Muscle of leg (tissue), 11 donors: ENCODE measurements around the gene SPOCK1. TPM values are rescaled to one million over a fixed set of nuclear protein-coding genes. Genes with fewer than 3 reads are reported as not detected.
A peak's percentile ranks its signal among the peaks of the same experiment; 100 is the strongest.

Experiments used
- DNase-seq: peaks from one replicate; pipeline ENCODE4 v3.0.0; 2013
- H3K27ac ChIP-seq: one replicate; pipeline ENCODE4 v1.5.1; 2013; ENCODE audit warnings: mild to moderate bottlenecking, low read length, control low read depth
- H3K27me3 ChIP-seq: one replicate; pipeline ENCODE4 v1.6.1; 2013; ENCODE audit warnings: low read length; ENCODE audit not compliant: control insufficient read depth, insufficient read depth
- H3K36me3 ChIP-seq: one replicate; pipeline ENCODE4 v1.6.1; 2013; ENCODE audit warnings: low read length; ENCODE audit not compliant: control insufficient read depth, insufficient read depth
- H3K4me1 ChIP-seq: one replicate; pipeline ENCODE4 v1.6.1; 2013; ENCODE audit warnings: low read length; ENCODE audit not compliant: control insufficient read depth, insufficient read depth
- H3K4me3 ChIP-seq: one replicate; pipeline ENCODE4 v1.5.1; 2013; ENCODE audit warnings: low read length, control low read depth
- H3K9me3 ChIP-seq: replicated peaks from 2 replicates; pipeline ENCODE4 v1.6.1; 2013; ENCODE audit warnings: low read depth, low read length; ENCODE audit not compliant: control insufficient read depth
- WGBS: methylation state at CpG from one replicate; pipeline ENCODE4 v1.1.5; 2013; ENCODE audit warnings: missing lambda C conversion rate; ENCODE audit not compliant: insufficient coverage; 5-methylcytosine and 5-hydroxymethylcytosine counted together
- polyA plus RNA-seq, 8 donors: library from polyadenylated mRNA; unstranded; fragments of 120-200 nt; gene quantifications; one replicate each; pipeline versions ENCODE4 v1.2.1 to v1.2.3, GENCODE V29; 2013; ENCODE audit warnings: inconsistent platforms in 1 of 8, low replicate concordance in 1 of 8; ENCODE audit not compliant: insufficient read length in 8 of 8, insufficient read depth in 1 of 8
- total RNA-seq: library from RNA; stranded (reverse); fragments of 120-200 nt; gene quantifications from one replicate; pipeline ENCODE4 v1.2.4, GENCODE V29; 2013

Gene SPOCK1
- total and polyA plus RNA-seq, 9 donors: 2.3 to 14.8 (median 4.6) TPM

DNA sequence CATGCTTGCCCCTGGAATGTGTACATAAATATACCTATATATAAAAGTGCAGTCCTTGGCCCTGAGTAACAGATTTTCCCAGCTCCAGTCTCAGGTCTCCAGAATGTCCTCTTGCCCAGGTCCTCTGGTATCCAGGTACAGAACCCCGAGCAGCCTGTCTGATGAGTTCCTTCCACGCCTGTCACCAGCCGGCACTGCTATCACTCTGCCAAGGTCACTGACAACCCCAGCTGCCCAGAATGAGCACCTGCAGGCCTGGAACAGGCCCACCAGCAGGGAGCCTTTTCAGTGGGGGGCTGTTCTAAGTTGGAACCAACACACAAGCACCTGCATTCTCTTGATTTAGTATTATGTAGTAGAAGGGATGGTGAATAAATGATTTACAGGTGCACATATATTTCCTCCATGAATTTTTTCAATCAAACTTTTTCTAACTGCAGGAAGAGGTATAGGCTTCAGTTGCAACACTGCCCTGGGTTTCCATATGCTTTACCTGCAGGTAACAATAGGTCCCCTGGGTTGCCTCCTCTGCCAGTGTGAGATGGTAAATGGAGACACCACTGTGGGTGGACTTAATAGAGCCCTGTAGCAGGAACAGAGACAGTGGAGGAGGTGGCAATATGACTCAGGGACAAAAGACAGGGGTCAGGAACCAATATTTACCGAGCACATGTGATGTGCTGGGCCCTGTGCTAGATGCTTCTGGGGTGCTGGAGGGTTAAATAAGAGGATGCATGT lies 291.9 kb downstream of the SPOCK1 start:
- Histone ChIP-seq H3K27ac (no peak overlapping the region), H3K9me3 (no peaks in the 10 kb centered on the region), H3K4me1 (no peaks in the 10 kb centered on the region), H3K4me3 (no peak overlapping the region), H3K36me3 (no peaks in the 10 kb centered on the region), H3K27me3 (no peaks in the 10 kb centered on the region)
- 90% methylated on average over 4 of the region's 4 CpGs for WGBS
- DNase-seq: no peak

DNA sequence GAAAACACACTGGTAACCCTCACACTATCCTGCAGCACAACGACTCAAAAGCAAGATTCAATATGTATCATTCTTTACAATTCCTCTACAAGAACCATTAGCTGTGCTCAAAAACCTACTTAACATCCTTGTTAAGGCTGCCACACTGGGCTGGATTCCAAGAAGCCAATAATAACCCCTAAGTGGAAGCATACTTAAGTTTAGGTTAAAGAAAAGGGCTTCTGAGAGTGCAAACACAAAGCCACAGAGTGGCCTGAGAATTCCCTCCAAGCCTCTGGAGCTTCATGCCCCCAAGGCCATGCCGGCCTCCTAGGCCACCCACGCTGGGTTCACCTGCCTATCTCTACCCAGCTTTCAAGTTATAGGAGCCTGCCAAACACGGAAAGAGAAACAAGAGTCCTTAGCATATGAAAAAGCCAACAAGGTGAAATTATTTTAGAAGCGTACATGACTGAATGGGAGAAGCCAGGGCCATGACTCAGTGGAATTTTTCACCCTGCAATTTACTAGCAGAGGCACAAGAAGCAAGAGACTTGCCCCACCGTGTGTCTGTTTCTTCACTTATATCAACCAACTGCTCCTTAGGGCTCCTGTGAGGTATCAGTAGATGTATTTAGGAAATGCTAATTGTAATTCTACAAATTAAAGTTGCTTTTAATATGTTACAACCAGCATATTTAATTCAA lies 293.0 kb downstream of the SPOCK1 start:
- DNase-seq: no peak
- Histone ChIP-seq H3K4me1 (no peaks in the 10 kb centered on the region), H3K27ac (no peak overlapping the region), H3K27me3 (no peaks in the 10 kb centered on the region), H3K36me3 (no peaks in the 10 kb centered on the region), H3K9me3 (no peaks in the 10 kb centered on the region), H3K4me3 (no peak overlapping the region)
- WGBS: 53% methylated on average over 2 of the region's 6 CpGs

DNA sequence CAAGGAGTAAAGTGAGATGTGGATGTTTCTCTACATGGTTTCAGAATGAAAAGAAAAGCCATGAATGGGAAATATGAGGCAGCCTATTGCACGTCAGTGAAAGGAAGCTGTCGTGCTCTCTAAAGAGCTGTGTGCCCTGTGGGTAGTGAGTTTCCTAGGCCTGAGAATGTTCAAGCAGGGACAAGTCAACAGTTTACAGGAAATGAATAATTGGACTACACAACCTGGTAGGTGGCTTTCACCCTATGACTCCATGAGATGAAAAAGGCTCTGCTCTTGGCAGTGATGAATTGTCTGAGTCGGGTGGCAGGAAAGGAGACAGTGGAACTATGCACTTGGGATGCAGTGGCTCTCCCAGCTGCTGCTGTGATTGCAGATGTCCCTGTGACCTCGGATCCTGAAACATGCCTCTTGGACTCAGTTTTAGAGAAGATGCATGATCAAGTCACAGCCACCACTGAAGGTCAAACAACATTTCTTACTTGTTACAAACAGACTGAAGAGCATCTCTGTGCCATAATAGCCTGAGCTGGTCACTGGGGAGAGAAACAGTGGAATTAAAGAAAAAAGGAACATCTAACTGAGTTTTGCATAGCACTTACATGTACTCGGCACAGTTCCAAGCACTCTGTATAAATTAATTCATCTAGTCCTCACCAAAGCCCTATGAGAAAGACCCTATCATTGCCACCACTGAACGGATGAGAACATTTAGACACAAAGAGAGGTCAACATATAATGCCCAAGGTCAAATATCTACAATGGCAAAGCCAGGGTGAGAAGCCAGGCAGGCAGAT lies 293.7 kb downstream of the SPOCK1 start:
- DNase-seq: no peak
- H3K4me1 ChIP-seq: no peaks in the 10 kb centered on the region
- H3K4me3 ChIP-seq: no peak overlapping the region
- no peaks in the 10 kb centered on the region for H3K27me3 ChIP-seq
- no peaks in the 10 kb centered on the region for H3K9me3 ChIP-seq
- WGBS: 67% methylated on average over 3 of the region's 6 CpGs
- H3K27ac ChIP-seq: no peak overlapping the region
- H3K36me3 ChIP-seq: no peaks in the 10 kb centered on the region

DNA sequence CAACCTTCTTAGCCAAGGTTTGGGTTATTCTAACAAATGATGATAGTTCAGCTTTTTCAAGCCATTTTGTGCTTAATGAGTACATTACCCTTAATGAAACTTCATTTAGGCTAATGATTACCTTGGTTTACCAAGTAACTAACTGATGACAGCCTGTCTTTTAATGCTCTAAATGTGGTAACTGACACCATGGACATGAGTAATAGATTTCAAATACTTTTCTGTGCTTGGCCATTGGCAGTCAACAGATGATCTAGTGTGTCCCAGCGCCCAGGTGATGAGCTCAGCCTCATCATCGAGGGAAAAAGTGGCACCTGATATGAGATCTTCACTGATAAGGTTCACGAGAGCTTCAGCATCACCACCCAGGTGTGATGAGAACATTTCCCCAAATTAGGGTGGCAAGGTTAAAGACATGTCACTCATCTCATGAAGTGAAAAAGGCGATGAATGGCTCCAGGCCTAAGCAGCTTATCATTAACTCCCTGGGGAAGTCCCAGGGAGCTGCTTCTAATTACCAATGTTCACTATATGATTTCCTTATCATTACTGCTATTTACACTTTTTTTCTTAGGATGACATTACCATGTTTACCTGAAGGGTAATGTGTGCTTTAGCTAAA lies 296.0 kb downstream of the SPOCK1 start:
- DNase-seq: no peak
- H3K36me3 ChIP-seq: no peaks in the 10 kb centered on the region
- H3K27ac ChIP-seq: no peak overlapping the region
- WGBS: no CpG with 5 or more reads among the region's 4 CpGs
- H3K9me3 ChIP-seq: no peaks in the 10 kb centered on the region
- H3K4me1 ChIP-seq: no peaks in the 10 kb centered on the region
- H3K27me3 ChIP-seq: no peaks in the 10 kb centered on the region
- H3K4me3 ChIP-seq: no peak overlapping the region

DNA sequence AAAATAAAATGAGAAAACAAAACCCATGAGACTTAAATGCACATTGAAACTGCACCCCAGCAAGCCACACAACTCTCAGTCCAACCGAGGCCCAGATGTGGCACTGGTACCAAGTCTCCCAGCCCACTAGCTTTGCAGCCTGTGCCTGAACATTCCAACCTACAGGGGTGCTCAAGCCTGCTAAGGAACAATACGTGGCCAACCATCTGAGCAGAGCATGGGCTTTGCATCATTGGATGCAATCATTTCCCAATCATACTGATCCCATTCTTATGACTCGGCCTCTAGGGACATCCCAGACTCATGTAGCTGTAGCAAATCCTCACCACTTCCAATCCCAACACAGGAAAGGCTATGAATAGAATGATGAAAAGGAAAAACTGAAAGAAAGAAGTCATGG lies 297.2 kb downstream of the SPOCK1 start:
- Histone ChIP-seq H3K9me3 (no peaks in the 10 kb centered on the region), H3K4me1 (no peaks in the 10 kb centered on the region), H3K36me3 (no peaks in the 10 kb centered on the region), H3K4me3 (no peak overlapping the region), H3K27me3 (no peaks in the 10 kb centered on the region), H3K27ac (no peak overlapping the region)
- 71% methylated on average over 2 of the region's 3 CpGs for WGBS
- DNase-seq: peak; percentile 16

DNA sequence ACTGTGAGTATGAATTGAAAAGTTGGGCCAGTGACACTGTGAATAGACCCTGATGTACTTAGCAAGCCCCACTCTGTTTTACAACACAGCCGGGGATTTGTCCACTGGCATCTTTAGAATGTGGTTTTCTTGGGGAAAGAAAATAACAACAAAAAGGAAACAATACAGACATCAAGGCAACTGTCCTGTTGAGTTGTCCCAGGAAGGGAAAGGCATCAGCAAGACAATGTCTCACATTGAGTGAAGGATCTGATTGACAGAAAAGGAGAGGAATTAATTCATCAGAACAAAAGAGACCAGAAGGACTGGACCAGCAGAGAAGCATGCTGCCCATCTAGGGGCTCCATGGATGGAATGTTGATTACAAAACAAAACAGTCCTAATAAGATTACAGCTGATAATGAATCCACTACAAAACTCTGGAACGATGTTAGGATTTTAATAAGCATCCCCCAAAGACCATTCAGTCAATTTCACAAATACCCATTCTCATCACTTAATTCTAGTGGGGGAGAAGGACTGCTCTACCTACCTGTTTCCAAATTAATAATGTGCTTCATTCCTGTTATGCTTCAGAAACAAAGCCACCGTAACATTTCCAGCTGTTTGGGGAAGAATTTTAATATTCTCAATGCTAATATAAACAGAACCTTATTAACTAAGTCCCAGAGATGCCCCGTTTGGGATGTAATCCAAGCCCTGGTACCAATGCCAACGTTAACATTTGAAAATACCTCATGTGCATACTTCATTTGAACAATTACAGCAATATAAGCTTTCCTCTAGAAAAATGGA lies 298.0 kb downstream of the SPOCK1 start:
- no peak for DNase-seq
- Histone ChIP-seq H3K27ac (no peak overlapping the region), H3K4me3 (no peak overlapping the region), H3K4me1 (no peaks in the 10 kb centered on the region), H3K9me3 (no peaks in the 10 kb centered on the region), H3K36me3 (no peaks in the 10 kb centered on the region), H3K27me3 (no peaks in the 10 kb centered on the region)
- no CpG with 5 or more reads among the region's 5 CpGs for WGBS

DNA sequence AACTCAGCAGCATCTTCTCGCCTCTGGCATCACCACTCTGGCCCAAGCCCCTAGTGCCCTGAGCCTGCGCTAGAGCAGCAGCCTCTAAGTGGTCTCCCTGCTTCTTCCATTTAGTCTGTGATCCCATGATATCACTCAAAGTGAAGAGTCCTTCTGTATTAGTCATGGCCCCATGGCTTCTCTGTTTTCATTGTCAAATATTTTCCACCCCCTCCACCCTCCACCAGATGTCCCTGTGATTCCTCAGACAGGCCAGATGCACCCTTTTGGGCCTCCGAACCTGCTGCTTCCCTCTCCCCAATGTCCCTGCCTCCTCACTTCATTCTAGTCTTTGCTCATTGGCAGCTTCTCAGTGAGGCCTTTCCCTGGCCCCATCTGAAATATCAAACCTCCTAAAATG lies 299.2 kb downstream of the SPOCK1 start:
- Histone ChIP-seq H3K27me3 (no peaks in the 10 kb centered on the region), H3K27ac (no peak overlapping the region), H3K4me1 (no peaks in the 10 kb centered on the region), H3K4me3 (no peak overlapping the region), H3K9me3 (no peaks in the 10 kb centered on the region), H3K36me3 (no peaks in the 10 kb centered on the region)
- DNase-seq: no peak
- 80% methylated on average over 3 of the region's 3 CpGs for WGBS

DNA sequence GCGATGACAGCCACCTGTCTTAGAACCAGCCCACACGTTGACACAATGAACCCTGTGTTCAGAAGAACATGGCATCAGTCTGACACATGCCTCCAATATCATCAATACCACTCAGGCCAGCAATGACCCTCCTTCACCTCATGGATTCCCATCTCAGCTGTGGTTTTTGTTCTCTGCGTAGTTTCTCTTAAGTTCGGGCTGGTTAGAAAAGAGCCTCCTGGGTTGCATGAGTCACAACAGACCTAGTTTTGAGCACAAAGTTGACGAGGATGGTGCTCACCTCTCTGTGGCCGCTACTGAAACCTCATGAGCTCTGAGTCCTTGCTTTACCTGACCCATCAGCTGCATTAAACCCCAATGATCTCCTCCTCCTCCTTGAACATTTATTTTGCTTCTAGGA lies 299.9 kb downstream of the SPOCK1 start:
- Histone ChIP-seq H3K27ac (no peak overlapping the region), H3K4me3 (no peak overlapping the region), H3K4me1 (no peaks in the 10 kb centered on the region), H3K27me3 (no peaks in the 10 kb centered on the region), H3K9me3 (no peaks in the 10 kb centered on the region), H3K36me3 (no peaks in the 10 kb centered on the region)
- no peak for DNase-seq
- WGBS: 91% methylated on average over 6 of the region's 6 CpGs

DNA sequence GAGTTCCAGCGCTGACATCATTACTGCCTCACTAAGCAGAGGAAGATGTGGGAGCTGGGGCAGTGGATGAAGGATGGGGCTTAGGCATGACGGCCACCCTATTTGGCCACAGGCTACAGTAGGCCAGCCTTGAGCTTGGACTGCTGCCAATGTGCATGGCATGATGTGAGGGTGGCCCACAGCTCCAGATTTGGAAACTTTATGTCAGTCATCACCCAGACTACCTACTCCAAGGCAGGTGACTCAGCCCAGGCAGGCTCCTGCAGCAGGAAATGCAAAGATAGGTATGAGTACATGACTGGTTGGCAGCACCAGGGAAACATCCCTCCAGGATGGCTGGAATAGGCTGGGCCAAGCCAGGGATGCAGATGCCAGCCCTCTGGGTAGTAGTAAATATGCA lies 303.6 kb downstream of the SPOCK1 start:
- Histone ChIP-seq H3K36me3 (no peaks in the 10 kb centered on the region), H3K9me3 (no peaks in the 10 kb centered on the region), H3K27me3 (no peaks in the 10 kb centered on the region), H3K4me3 (no peak overlapping the region), H3K4me1 (no peaks in the 10 kb centered on the region), H3K27ac (no peak overlapping the region)
- DNase-seq: no peak
- 100% methylated on average over 2 of the region's 2 CpGs for WGBS
